ENCODE measurements around the gene MACROH2A1.

MACROH2A1 gene

GRCh38 chr5:135310328-135310989 is 88.6 kb downstream of the MACROH2A1 start:
- no peak for DNase-seq

GRCh38 chr5:135309391-135310327 is 89.4 kb downstream of the MACROH2A1 start:
- no peak for DNase-seq

- DNase-seq: no peak
These were observed 90.3 kb downstream of the MACROH2A1 start for GRCh38 chr5:135308752-135309151.

- DNase-seq: no peak
These were observed 90.8 kb downstream of the MACROH2A1 start for GRCh38 chr5:135308245-135308644.

- no peak for DNase-seq
These were observed 91.7 kb downstream of the MACROH2A1 start for GRCh38 chr5:135307143-135307903.

GRCh38 chr5:135306557-135306956 is 92.5 kb downstream of the MACROH2A1 start:
- no peak for DNase-seq

- no peak for DNase-seq
These were observed 94.4 kb downstream of the MACROH2A1 start for GRCh38 chr5:135304352-135305221.

GRCh38 chr5:135303582-135304173 is 95.4 kb downstream of the MACROH2A1 start:
- no peak for DNase-seq

GRCh38 chr5:135296900-135297816 is 101.9 kb downstream of the MACROH2A1 start:
- DNase-seq: no peak

- no peak for DNase-seq
These were observed 103.2 kb downstream of the MACROH2A1 start for GRCh38 chr5:135295852-135296251.

GRCh38 chr5:135294793-135295192 is 104.2 kb downstream of the MACROH2A1 start:
- no peak for DNase-seq

- no peak for DNase-seq
These were observed 109.4 kb downstream of the MACROH2A1 start for GRCh38 chr5:135289651-135290050.

GRCh38 chr5:135287551-135287950 is 111.5 kb downstream of the MACROH2A1 start:
- DNase-seq: no peak

Data from stimulated activated CD4-positive, alpha-beta T cell treated with anti-CD3 and anti-CD28 coated beads, Interleukin-4, amount 100 ng/mL, for 4 hours (primary cell).